GM12878 (cell line): Measurements from ENCODE around the gene SORCS2. TPM values are rescaled to one million over a fixed set of nuclear protein-coding genes. Genes with fewer than 3 reads are reported as not detected.

Experiments
- ATAC-seq: fragments of 200-7000 bp; cut with Tn5 transposase; 3 replicates; pipeline ENCODE4 v1.9.1; 2020; ENCODE audit warnings: mild to moderate bottlenecking, moderate library complexity
- BruUV-seq: library from RNA; stranded (reverse); fragments of 400-500 nt; replicated peaks from 2 replicates; lab custom pipeline; 2021; lab: Mats Ljungman, UMichigan
- CTCF ChIA-PET: fragments of 300-600 bp; sonication (Branson Sonifier 250); formaldehyde crosslinking; extraction: SDS; loops from one replicate; lab custom pipeline; 2021; ENCODE audit warnings: inconsistent platforms; lab: Yijun Ruan, JAX
- POLR2A ChIA-PET: fragments of 350-600 bp; formaldehyde crosslinking; extraction: SDS; loops from one replicate; lab custom pipeline; 2021; ENCODE audit warnings: inconsistent platforms; lab: Charles Lee
- RAD21 ChIA-PET: fragments of 300-600 bp; sonication (Branson Sonifier 250); formaldehyde crosslinking; loops from one replicate; lab custom pipeline; 2023; ENCODE audit warnings: antibody characterized with exemption; ENCODE audit not compliant: unreplicated experiment; lab: Charles Lee
- SMC1A ChIA-PET: fragments of 300-600 bp; sonication (Branson Sonifier 250); formaldehyde crosslinking; loops from one replicate; lab custom pipeline; 2023; ENCODE audit not compliant: unreplicated experiment, uncharacterized antibody; lab: Charles Lee
- DNase-seq: peaks from one replicate; pipeline ENCODE4 v3.0.0-alpha.2; 2011; ENCODE audit warnings: low read depth, low spot score
- FAIRE-seq: peaks from 3 replicates; lab custom pipeline; 2011; peaks lifted over from hg19 to GRCh38; lab: Jason Lieb, UNC
- H2AFZ ChIP-seq: 2 replicates; pipeline ENCODE4 v1.6.0; 2011; ENCODE audit warnings: low read depth, low read length, control low read depth; ENCODE audit not compliant: control insufficient read depth
- H3K27ac ChIP-seq: 2 replicates; pipeline ENCODE4 v1.5.1; 2011; ENCODE audit warnings: control low read depth; ENCODE audit not compliant: control insufficient read depth, insufficient read depth
- H3K27me3 ChIP-seq, 2 experiments: replicated peaks in 1 of 2; 2 replicates each; pipeline versions ENCODE4 v1.6.0 to v1.6.1; 2011; ENCODE audit warnings: low read length in 1 of 2; ENCODE audit not compliant: control insufficient read depth in 2 of 2, insufficient read depth in 2 of 2
- H3K36me3 ChIP-seq, 2 experiments: 2 replicates each; pipeline ENCODE4 v1.5.1; 2011; ENCODE audit warnings: low read length in 1 of 2; ENCODE audit not compliant: control insufficient read depth in 2 of 2, insufficient read depth in 2 of 2
- H3K4me1 ChIP-seq: 2 replicates; pipeline ENCODE4 v1.6.1; 2011; ENCODE audit warnings: mild to moderate bottlenecking, low read length, moderate library complexity, mixed read lengths; ENCODE audit not compliant: control insufficient read depth, insufficient read depth
- H3K4me2 ChIP-seq: 2 replicates; pipeline ENCODE4 v1.6.0; 2011; ENCODE audit warnings: control low read depth; ENCODE audit not compliant: control insufficient read depth, insufficient read depth
- H3K4me3 ChIP-seq: fragments of 200-600 bp; sonication (generic); 2 replicates; pipeline ENCODE4 v1.5.1; 2016
- H3K79me2 ChIP-seq: 2 replicates; pipeline ENCODE4 v1.6.0; 2011; ENCODE audit warnings: low read length; ENCODE audit not compliant: control insufficient read depth, insufficient read depth
- H3K9ac ChIP-seq: 2 replicates; pipeline ENCODE4 v1.8.0; 2011; ENCODE audit warnings: low read length, control low read depth, mixed read lengths; ENCODE audit not compliant: control insufficient read depth, insufficient read depth
- H3K9me3 ChIP-seq: replicated peaks from 3 replicates; pipeline ENCODE4 v1.5.1; 2011; ENCODE audit warnings: mild to moderate bottlenecking, low read length; ENCODE audit not compliant: control insufficient read depth, insufficient read depth
- H4K20me1 ChIP-seq: 2 replicates; pipeline ENCODE4 v1.6.0; 2011; ENCODE audit not compliant: control insufficient read depth, insufficient read depth
- BCLAF1 ChIP-seq: fragments of 450-650 bp; IDR thresholded peaks from 2 replicates; pipeline ENCODE4 v1.6.1; 2017; ENCODE audit warnings: antibody characterized with exemption, mild to moderate bottlenecking, moderate library complexity
- CREB1 ChIP-seq: IDR thresholded peaks from 2 replicates; pipeline ENCODE4 v1.6.1; 2012; ENCODE audit warnings: low read depth, mild to moderate bottlenecking, inconsistent platforms
- E2F8 ChIP-seq: fragments of 450-650 bp; IDR thresholded peaks from 2 replicates; pipeline ENCODE4 v1.6.1; 2018; ENCODE audit warnings: mild to moderate bottlenecking, low read depth, moderate library complexity; ENCODE audit not compliant: partially characterized antibody
- HDAC2 ChIP-seq: fragments of 200-600 bp; sonication (generic); IDR thresholded peaks from 2 replicates; pipeline ENCODE4 v1.6.1; 2017
- MYC ChIP-seq: IDR thresholded peaks from 2 replicates; pipeline ENCODE4 v1.6.1; 2011; ENCODE audit warnings: mild to moderate bottlenecking, low read length, moderate library complexity, inconsistent platforms; ENCODE audit not compliant: insufficient read depth, insufficient replicate concordance, insufficient read length, severe bottlenecking
- NBN ChIP-seq: fragments of 450-650 bp; IDR thresholded peaks from 2 replicates; pipeline ENCODE4 v1.6.1; 2016
- POU2F2 ChIP-seq: IDR thresholded peaks from 3 replicates; pipeline ENCODE4 v1.6.1; 2011; ENCODE audit warnings: low read depth, mild to moderate bottlenecking, low read length, borderline replicate concordance
- RBBP5 ChIP-seq: fragments of 200-600 bp; sonication (generic); conservative IDR thresholded peaks from 2 replicates; pipeline ENCODE4 v1.6.1; 2016
- SIX5 ChIP-seq: IDR thresholded peaks from 2 replicates; pipeline ENCODE4 v1.6.1; 2011; ENCODE audit warnings: mild to moderate bottlenecking, low read depth, low read length, moderate library complexity; ENCODE audit not compliant: severe bottlenecking
- SPI1 ChIP-seq: IDR thresholded peaks from 2 replicates; pipeline ENCODE4 v1.6.1; 2011; ENCODE audit warnings: low read depth, mild to moderate bottlenecking, low read length, moderate library complexity, borderline replicate concordance; ENCODE audit not compliant: insufficient read depth
- TAF1 ChIP-seq: IDR thresholded peaks from 2 replicates; pipeline ENCODE4 v1.6.1; 2011; ENCODE audit warnings: mild to moderate bottlenecking, low read depth, low read length, borderline replicate concordance
- ZSCAN29 ChIP-seq: fragments of 450-650 bp; IDR thresholded peaks from 2 replicates; pipeline ENCODE4 v1.6.1; 2017; ENCODE audit warnings: mild to moderate bottlenecking, moderate library complexity
- WGBS: methylation state at CpG from one replicate; pipeline ENCODE4 v1.1.6; 2016; ENCODE audit warnings: low lambda C conversion rate; ENCODE audit not compliant: insufficient replicate concordance, insufficient coverage; ENCODE audit errors: missing lambda C conversion rate; 5-methylcytosine and 5-hydroxymethylcytosine counted together
- in situ Hi-C: fragments of 300-500 bp; cut with MboI; formaldehyde crosslinking; loops from 9 replicates; pipeline ENCODE4 v1.14.3; 2018; ENCODE audit warnings: mixed read lengths
- intact Hi-C: fragments of 100-400 bp; cut with micrococcal nuclease; formaldehyde crosslinking; loops from one replicate; pipeline ENCODE4 v1.14.2; 2022; ENCODE audit not compliant: unreplicated experiment
- polyA plus RNA-seq, 11 experiments: library from polyadenylated mRNA; depleted of rRNA in 4 of 11; unstranded in 6 of 11; stranded (reverse) in 5 of 11; fragments of >200 nt; fragmentation: Nextera tagmentation in 4 of 11; fragmentation: Illumina TruSeq in 1 of 11; extraction: Ambion mirVana in 4 of 11; extraction: Trizol in 1 of 11; gene quantifications; 1 replicate in 1 of 11; 2 replicates in 10 of 11; pipeline versions ENCODE4 v1.2.1 to v1.2.3, GENCODE V29; 2011 to 2016; ENCODE audit warnings: inconsistent platforms in 2 of 11, missing spikeins in 2 of 11, low read depth in 1 of 11
- total RNA-seq, 4 experiments: library from RNA; depleted of rRNA in 3 of 4; stranded (reverse); fragments of >200 nt in 3 of 4; fragmentation: Illumina TruSeq in 1 of 4; extraction: Trizol in 1 of 4; gene quantifications; 2 replicates each; pipeline versions ENCODE4 v1.2.1 to v1.2.3, GENCODE V29; 2013 to 2021
- TF ChIP-seq, protein P1 (sequence below): IDR thresholded peaks from 2 replicates; pipeline ENCODE4 v1.6.1; 2011; ENCODE audit warnings: borderline replicate concordance, low read depth, mild to moderate bottlenecking, moderate library complexity, mixed read lengths, low read length; ENCODE audit not compliant: insufficient read depth; ENCODE audit errors: extremely low read length
- TF ChIP-seq, protein P2 (sequence below): fragments of 450-650 bp; IDR thresholded peaks from 2 replicates; pipeline ENCODE4 v1.6.1; 2016; ENCODE audit warnings: mild to moderate bottlenecking

SORCS2 gene
- total and polyA plus RNA-seq, 10 of the 15 experiments (the other 5 are each of a cell fraction or from before 2014, with no cell fraction given): 0.01 to 0.15 (median 0.05) TPM; not detected in 5

- Histone ChIP-seq H3K27ac (no peak overlapping the region), H2AFZ (no peak overlapping the region), H3K4me3 (no peak overlapping the region), H3K27me3 (no peaks in the 10 kb centered on the region), H3K36me3 (no peaks in the 10 kb centered on the region), H3K79me2 (no peaks in the 10 kb centered on the region), H3K4me2 (no peak overlapping the region), H4K20me1 (no peaks in the 10 kb centered on the region), H3K4me1 (no peaks in the 10 kb centered on the region), H3K9ac (no peak overlapping the region), H3K9me3 (no peaks in the 10 kb centered on the region; the same call in 2 of the 3 replicates)
- ATAC-seq (no peak), DNase-seq (no peak), FAIRE-seq (no peak)
- WGBS: 8% methylated on average over 1 of the region's 1 CpG
- ChIA-PET RAD21 (no interaction called here), SMC1A (interaction anchor here (0.6 kb wide), 1 partner anchor 878 kb away, joined by 3 read pairs; no protein-coding TSS in a partner anchor), CTCF (no interaction called here), POLR2A (no interaction called here)
- BruUV-seq: no TSS peak
- TF ChIP-seq HDAC2: no peak
- no peak for TF ChIP-seq POU2F2
- TF ChIP-seq, protein P1, sequence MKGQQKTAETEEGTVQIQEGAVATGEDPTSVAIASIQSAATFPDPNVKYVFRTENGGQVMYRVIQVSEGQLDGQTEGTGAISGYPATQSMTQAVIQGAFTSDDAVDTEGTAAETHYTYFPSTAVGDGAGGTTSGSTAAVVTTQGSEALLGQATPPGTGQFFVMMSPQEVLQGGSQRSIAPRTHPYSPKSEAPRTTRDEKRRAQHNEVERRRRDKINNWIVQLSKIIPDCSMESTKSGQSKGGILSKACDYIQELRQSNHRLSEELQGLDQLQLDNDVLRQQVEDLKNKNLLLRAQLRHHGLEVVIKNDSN: no peak
- no peak for TF ChIP-seq NBN
- TF ChIP-seq MYC: no peak
- no peak for TF ChIP-seq BCLAF1
- no peak for TF ChIP-seq E2F8
- TF ChIP-seq TAF1: no peak
- no peak for TF ChIP-seq ZSCAN29
- no peak for TF ChIP-seq RBBP5
- no peak for TF ChIP-seq SIX5
- TF ChIP-seq, protein P2, sequence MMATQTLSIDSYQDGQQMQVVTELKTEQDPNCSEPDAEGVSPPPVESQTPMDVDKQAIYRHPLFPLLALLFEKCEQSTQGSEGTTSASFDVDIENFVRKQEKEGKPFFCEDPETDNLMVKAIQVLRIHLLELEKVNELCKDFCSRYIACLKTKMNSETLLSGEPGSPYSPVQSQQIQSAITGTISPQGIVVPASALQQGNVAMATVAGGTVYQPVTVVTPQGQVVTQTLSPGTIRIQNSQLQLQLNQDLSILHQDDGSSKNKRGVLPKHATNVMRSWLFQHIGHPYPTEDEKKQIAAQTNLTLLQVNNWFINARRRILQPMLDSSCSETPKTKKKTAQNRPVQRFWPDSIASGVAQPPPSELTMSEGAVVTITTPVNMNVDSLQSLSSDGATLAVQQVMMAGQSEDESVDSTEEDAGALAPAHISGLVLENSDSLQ: no peak
- no peak for TF ChIP-seq SPI1
- no peak for TF ChIP-seq CREB1
- intact Hi-C loops: no loop called here
- in situ Hi-C loops: no loop called here
Observed at GRCh38 chr4:7315935-7316334, 123.6 kb downstream of the SORCS2 start.
